ENCODE results near the gene TRAF3IP1.
"Not testable (repeated sequence)": the region's sequence is repeated elsewhere in the genome, so short reads cannot be mapped to it uniquely, and the experiment has no call there.

TRAF3IP1 gene, protein sequence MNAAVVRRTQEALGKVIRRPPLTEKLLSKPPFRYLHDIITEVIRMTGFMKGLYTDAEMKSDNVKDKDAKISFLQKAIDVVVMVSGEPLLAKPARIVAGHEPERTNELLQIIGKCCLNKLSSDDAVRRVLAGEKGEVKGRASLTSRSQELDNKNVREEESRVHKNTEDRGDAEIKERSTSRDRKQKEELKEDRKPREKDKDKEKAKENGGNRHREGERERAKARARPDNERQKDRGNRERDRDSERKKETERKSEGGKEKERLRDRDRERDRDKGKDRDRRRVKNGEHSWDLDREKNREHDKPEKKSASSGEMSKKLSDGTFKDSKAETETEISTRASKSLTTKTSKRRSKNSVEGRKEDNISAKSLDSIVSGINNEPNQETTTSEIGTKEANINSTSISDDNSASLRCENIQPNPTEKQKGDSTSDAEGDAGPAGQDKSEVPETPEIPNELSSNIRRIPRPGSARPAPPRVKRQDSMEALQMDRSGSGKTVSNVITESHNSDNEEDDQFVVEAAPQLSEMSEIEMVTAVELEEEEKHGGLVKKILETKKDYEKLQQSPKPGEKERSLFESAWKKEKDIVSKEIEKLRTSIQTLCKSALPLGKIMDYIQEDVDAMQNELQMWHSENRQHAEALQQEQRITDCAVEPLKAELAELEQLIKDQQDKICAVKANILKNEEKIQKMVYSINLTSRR

DNA sequence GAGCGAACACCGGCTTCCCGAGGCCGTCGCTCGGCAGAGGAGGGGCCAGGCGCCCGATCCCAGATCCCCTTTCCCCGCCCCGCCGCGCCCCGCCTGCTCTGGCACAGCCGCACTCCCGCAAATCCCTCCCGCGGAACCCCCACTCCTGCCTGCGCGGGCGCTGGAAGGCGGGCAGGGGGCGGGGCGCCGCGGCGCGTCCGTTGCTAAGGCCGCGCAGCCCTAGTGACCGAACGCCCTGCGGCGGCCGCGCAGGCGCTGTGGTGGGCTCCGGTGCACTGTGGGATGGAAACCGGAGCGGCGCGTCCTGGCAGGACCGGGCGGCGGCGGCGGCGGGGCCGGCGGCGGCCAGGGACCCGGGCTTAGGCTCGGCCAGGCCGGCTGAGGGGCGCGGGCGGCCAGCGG is at the start of gene TRAF3IP1:
Gene TRAF3IP1 (plus strand): TSS at position 273 of the 402 bp plus-strand sequence. CDS start 145 bp downstream, outside the sequence.
- peak; percentile 60 to 69 for DNase-seq (ENCODE audit: low read depth in 2 of 2)

DNA sequence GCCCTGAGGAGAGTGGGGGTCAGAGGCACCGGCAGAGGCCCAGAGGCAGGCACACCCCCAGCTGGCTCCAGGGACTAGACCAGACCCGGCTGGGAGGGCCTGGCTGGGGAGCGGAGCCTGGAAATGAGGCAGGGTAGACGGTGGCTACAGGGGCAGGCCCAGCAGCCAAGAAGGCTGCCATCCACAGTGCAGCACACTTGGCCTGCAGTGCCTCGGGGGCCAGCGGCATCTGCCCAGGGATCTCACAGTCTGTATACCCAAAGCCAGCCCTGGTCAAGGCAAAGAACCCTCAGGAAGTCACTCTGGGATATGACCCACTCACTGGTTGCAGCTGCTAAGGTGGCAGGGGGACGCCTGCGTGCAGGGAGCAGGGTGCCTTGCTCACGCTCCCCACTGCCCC is 49.7 kb upstream of the TRAF3IP1 start:
- no peak for DNase-seq (ENCODE audit: low read depth in 2 of 2)

DNA sequence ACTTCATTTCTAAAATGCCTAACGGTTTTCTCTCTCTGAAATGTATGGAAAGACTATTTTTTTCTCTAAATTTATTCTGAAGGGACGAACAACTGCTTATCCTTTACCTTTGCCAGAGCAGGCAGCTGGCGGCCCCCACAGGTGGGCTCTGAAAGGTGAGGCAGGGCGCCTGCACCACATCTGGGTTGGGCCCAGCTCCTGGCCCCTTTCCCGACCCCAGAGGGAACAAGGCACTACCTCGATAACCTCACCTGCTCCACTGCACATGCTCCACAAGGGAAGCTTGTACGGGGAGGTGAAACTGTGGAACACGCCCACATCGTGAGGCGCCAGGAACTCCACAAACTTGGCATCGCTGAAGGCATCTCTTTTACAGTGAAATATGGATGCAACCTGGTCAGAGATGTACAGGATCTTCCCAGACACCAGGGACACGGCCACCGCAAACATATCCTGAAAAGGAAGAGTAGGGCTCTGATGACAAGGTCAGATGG is 49.2 kb upstream of the TRAF3IP1 start:
- DNase-seq (ENCODE audit: low read depth in 2 of 2): no peak

DNA sequence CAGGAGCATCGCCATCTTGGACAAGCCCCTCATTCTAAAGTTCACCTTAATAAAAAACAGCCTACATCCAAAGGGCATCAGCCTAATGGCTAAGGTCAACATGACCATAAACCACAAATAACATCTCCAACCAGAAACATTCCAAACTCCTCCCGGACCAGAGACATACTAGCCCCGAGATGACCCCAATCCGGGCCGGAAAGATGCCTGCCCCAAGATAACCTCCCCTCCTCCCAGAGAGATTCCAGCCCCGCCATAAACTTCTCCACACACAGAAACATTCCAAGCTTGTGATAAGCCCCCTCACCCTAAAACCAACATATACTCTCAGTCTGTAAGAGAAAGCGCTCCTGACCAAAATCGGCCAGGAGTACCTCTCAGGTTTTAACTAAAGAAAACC is 48.6 kb upstream of the TRAF3IP1 start:
- DNase-seq (ENCODE audit: low read depth in 2 of 2): not testable (repeated sequence)

DNA sequence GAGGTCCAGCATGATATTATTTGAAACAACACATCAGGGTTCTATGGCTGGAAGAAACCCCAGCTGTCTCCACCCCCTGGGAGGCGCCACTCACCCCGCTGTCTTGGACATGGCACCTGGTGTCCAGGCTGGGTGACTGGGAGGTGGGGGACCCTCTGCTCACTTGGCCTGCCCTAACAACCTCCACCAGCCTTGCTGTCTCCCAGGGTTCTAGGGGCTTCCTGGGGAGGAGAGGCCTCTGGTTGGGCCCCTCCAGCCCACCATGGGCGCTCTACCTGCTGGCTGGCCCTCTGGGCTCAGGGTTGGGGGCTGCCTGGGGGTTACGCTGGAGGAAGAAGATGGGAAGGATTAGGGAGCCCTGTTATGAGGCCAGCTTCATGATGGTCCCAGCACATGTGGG is 48.2 kb upstream of the TRAF3IP1 start:
- DNase-seq (ENCODE audit: low read depth in 2 of 2): no peak

DNA sequence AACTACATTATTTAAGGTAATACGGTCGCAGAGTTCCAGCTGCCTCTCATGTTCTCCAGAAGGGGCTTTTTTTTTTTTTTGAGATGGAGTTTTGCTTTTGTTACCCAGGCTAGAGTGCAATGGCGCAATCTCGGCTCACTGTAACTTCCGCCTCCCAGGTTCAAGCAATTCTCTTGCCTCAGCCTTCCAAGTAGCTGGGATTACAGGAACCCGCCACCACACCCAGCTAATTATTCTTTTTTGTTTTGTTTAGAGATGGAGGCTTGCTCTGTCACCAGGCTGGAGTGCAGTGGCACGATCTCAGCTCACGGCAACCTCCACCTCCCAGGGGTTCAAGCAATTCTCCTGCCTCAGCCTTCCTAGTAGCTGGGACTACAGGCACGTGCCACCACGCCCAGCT is 46.9 kb upstream of the TRAF3IP1 start:
- not testable (repeated sequence) for DNase-seq (ENCODE audit: low read depth in 2 of 2)

DNA sequence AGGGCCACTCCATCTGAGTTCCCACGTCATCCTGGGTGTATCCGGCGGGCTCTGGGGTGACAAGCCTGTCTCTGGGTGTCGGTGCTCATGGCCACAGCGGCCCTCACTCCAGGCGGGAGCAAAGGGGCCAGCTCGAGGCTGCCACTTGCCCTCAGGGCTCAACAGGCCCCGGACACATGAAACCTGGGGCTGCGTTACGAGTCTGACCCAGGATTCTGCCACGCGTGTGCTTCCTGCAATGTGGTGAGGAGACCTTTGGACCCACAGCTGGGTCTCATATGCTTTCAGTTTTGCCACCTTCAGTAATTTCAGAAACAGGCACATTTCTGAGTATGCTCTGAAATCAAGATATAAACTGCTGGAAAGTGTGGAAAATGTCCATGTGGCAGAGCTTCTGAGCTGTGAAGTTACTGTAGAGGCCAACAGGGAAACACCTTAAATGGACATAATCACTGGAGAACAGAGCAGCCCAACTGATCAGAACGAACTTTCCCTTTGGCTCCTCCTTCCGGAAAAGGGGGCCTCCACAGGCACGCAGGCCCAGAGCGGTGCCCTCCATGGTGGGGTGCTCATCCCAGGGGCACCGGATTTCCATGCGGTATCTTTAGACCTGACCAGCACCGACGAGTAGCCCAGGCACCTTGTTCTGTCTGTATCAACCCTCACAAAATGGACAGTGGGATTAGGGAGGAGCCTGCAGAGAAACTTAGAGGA is 46.0 kb upstream of the TRAF3IP1 start:
- no peak for DNase-seq (ENCODE audit: low read depth in 2 of 2)

DNA sequence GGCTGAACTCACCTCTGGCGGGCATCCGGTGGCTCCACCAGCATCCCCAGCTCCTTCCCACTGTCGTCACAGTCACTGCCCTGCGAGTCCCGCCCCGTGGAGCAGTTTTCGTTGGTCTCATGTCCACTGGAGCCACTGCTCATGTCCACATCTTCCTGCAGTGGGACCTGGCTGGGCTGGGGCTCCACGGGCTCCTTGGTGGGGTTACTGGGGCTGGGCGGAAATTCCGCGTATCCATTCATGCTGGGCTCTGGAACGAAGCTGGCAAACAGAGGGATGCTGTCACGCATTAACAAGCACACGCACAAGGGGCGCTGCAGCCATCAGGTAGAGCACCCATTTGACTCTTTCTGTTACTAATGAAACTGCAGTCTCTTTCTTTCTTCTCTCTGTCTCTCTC is 42.6 kb upstream of the TRAF3IP1 start:
- no peak for DNase-seq (ENCODE audit: low read depth in 2 of 2)

DNA sequence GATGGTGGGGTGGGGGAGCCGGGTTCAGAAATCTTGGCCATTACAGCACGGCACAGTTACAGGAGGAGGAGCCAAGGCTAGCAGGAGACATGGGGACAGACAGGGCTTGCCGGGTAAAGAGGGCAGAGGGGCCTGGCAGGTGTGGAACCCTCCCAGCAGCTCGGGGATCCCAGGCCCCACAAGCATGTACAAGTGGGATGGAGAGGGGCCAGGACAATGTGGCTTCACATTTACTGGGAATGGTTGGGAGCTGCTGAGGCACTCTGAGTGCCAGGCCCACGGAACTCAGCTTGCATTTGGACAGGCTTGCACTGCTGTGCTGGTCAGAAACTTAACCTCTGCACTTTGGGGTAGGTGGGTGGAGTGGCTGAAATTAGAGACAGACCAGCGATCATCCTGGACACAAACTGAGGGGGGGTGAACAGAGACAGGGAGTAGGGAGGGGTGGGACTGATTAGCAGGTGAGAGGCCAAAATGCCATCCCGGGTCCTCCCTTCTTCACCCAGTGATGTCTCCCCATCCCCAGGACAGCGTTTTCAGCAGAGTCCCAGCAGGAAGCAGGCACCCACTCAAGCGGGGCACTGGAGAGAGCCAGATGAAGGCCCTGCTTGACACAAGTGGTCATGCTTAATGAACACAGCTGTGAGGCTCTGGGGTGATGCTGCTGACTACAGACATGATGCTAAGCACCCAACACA is 41.5 kb upstream of the TRAF3IP1 start:
- DNase-seq (ENCODE audit: low read depth in 2 of 2): no peak

DNA sequence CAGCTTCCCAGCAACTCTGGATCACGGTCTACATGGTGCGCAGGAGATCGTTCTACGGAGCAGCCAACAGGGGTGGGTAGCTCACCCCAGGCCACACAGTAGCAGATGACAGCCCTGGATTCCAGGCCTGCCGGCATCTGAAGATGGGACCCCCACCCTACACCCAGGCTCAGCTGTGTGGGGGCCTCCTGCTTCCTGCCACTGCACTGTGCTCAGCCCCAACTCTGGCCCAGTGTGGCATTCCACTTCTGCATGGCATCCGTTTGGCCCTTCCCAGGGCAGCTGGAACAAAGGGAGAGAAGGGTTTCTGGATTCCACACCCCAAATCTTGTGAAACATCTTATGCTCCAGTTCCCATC is 41.0 kb upstream of the TRAF3IP1 start:
- DNase-seq (ENCODE audit: low read depth in 2 of 2): no peak

DNA sequence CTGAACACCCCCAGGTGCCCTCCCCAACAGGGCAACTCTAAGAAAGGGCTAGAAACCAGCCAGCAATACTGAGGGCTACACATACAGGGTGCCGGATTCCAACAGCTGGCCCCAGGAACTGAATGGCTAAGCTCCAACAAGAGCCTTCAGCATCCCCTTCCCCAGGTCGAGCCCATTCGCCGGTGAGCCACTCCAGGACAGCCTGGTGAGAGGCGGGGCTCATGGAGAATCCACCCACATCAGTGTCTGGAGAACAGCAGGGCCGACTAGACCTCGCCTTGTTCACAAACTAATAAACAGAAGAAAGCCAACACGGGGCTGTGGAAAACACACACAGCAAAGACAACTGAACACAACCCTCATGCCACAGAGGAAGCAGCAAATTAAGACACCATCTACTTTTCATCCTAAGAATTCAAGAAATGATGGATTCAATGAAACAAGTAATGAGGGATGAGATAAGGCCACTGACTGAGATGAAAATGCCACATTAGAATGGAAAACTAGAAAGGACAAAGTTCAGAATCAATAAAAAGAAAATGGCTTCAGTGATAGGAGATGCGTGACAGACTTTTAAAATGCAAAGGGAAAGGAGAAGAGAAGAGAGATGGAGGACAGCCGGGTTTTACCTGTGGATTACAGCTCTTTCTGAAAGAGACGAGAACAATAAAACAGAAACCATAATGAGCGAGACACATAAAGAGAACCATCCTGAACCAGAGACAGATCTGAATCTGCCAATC is 40.1 kb upstream of the TRAF3IP1 start:
- no peak for DNase-seq (ENCODE audit: low read depth in 2 of 2)

DNA sequence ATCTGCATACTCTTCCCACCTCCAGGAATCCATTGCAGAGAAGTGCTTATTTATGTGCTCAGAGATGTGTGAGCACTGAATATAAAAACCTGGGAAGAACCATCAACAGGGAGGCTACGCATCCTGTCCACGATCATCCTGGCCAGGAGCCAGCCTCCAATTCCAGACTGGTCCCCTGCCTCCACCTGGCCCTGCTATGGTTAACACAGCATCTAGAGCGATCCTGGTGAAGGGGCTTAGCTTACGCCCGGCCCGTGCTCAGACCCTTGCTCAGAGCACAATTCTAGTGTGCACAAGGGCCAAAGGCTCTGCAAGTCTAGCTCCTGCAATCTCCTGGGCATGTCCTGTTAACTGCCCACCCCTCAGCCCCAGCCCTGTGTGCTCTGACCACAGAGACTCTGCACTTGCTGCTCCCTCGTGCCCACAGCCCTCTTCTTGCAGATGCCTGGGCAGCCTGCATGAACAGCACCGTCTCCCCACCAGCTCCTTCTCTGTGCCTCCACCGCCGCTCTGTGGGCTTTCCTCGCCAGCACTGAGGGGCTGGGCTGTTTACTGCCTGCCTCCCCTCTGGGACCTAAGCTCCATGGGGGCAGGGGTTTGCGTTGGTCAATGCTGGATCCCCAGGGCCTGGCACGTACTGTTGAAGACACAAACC is 38.4 kb upstream of the TRAF3IP1 start:
- DNase-seq (ENCODE audit: low read depth in 2 of 2): no peak

DNA sequence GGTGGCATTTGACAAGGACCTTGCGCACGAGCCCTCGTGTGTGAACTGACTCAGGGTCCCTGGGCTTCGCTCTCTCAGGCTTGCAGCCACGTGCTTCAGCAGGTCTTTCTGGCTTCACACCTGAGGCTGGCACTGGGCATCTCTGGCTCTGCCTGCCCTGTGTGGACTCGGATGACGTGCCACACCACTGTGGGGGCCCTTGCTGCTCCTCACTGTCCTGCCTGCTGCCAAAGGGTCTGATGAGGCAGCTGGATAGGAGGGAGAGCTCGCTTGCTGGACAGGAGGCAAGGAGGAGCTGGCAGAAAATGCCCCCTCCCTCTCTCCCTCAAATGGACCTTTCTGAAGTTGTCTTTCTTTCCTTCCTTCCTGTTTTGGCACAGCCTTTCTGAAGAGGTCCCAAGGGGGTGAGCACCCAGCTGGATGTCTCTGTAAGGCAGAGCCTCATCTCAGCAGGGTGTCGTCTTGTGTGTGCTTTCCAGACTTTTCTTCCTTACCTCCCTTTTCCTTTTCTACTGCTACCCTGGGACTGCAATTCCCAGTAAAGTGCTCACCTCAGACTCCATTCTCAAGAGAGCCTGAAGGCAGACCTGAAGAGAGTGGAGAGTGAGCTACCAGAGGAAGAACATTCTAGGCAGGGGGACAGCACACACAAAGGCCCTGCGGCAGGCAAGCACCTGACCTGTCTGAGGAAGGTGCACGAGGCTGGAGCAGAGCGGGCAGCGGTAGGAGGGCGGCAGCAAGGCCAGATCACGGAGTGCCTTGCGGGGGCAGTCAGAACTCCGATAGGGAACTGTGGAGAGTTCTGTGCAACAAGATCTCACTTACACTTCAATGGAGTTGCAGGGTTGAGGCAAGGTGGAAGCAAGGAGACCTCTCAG is 37.2 kb upstream of the TRAF3IP1 start:
- no peak for DNase-seq (ENCODE audit: low read depth in 2 of 2)

DNA sequence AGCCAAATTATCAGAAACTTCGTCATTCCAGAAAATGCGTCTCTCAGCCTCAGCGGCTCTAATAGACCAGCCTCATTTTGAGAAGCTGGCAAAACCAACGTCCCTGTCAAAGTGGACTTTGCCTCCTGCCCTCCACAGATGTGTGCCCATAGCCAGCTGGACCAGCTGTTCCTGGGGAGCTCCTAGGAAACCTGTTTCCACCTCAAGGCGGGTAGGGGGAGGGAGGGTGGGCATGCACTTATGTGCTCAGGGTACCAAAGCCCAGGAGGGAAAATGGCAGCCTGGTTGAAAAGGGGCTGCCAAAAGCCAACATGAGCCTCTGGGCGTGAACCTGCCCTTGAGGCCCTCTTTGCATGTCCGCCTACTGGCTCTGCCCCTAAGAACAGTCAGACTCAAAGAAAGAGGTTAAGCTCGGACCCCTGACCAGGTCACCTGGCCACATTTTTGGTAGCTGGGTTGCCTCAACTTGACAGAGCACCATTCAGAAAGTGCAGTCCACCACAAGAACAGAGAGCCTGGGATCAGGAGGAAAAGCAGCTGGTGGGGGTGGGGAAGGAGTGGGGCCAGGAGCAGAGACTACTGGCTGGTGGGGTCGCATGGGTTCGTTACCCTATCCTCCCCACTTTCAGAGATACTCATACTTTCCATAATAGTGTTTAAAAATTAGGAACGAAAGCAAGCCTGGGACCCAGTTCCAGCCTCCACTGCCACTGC is 35.4 kb upstream of the TRAF3IP1 start:
- no peak for DNase-seq (ENCODE audit: low read depth in 2 of 2)

DNA sequence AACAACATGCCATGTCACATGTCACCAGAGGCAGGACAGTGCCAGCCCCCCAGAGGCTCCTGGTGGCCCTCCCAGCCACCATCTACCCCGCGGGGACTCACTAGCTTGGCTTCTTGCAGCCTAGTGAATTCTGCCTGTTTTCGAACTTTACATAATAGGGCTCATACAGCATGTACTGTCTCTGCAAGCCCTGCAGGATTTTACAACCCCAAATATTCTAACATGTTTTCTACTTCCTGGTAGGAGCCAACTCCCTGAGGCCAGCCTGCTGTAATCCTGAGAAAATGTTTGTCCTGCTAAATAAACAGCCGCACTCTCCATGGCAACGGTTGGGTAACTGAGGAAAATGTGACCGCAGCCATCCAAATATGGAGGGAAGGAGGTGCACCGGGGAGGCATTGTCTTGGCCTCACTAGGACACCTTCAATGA is 34.6 kb upstream of the TRAF3IP1 start:
- no peak for DNase-seq (ENCODE audit: low read depth in 2 of 2)

DNA sequence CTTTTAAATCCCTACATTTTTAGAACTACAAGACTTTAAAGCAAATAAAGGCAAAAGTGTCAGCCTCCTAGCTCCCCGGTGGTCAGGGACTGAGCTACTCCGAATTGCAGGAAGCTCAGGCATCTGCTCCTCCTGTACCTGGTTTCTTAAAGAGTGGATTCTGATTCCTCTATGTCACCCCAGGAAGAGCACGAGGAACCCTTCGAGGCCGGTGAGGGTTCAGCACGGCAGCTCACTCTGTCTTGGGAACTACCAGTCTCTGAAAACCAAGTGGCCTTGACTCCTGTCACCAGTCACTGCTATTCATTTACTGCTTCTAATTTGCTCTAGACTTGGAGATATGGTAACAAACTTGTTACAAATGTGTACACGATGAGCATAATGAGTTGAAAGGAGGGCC is 34.2 kb upstream of the TRAF3IP1 start:
- no peak for DNase-seq (ENCODE audit: low read depth in 2 of 2)

DNA sequence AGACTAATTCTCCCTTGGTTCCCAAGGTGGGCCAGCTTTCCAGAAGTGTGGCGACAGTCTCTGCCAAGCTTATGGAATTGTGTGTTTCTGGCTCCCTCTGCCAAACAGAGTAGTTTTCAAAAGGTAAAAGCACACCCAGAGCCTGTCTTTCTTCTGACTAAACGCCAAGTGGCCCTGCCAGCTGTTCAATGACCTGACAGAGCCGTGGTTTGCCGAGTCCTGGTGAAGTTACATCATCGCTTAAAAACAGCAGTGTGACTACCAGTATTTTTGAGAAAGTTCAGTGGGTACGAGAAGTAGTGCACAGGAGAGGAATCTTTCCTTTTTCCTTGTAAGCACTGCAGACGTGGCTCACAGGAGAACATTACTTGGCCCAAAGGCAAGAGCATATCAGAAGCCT is 33.8 kb upstream of the TRAF3IP1 start:
- DNase-seq (ENCODE audit: low read depth in 2 of 2): no peak

DNA sequence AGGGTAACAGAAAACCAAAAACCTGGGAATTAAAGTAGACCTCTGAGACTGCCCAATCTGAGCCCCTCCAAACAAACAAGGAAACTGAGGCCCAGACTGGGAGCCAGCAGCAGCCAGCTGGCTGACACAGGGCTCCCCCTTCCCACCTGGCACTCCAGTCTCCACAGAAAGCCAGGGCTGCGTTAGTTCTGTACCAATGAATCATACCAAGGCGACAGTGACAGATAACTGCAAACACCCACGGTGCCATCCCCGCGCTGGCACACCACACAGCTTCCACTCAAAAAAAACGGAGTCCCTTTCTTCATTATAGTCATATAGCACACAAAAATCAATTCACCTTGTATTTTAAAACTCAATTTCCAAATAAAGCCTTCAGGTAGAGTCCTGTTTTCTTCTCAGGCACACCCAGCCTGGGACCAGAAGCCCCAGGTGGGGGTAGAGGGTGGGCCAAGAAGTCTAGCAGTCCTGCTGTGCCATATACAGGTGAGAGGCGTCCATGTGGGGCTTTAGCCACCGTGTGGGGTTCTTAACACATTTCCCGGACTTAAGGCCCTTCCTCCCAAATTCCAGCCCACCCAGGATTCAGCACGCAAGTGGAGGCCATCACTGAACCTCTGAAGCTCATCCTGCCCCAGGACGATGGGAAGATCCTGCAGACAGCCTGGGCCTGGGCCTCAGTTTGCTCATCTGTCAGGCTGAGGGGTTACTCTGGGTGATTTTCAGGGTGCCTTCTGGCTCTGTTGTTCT is 33.2 kb upstream of the TRAF3IP1 start:
- DNase-seq (ENCODE audit: low read depth in 2 of 2): no peak
